GM21619 (cell line): ENCODE measurements around the gene TUBGCP2.

ENCODE experiments used
- ATAC-seq: cut with Tn5 transposase; IDR thresholded peaks from one replicate; pipeline ENCODE4 v1.9.1; 2021; ENCODE audit not compliant: unreplicated experiment

The TUBGCP2 gene

DNA sequence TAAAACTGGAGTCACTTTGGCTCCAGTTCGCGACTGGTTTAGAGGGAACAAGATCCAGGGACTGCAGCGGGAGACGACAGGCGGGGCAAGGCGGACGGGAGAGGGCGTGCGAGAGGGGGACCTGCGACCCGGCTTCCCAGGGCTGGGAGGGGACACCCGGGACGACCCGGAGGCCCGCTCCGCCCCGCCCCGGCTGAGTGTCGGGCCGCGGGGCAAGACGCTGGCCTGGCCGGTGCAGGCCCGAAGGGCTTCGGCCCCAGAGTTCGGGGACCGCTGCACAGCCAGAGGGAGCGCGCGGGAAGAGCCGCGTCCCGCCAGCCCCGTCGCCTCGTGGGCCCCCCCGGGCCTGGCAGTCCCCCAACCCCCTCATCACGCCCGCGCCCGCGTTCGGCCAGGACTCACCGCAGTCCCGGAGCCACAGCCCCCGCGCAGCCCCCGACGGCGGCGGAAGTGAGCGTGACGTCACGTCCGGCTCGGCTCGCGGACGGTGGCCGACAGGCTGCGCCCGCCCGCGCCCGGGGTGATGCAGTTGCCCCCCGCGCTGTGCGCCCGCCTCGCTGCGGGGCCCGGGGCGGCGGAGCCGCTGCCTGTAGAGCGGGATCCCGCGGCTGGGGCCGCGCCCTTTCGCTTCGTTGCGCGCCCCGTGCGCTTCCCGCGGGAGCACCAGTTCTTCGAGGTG lies at the start of gene TUBGCP2, which contains the start of gene ZNF511:
Gene TUBGCP2 (minus strand): TSS at position 452 of the 679 bp plus-strand sequence. CDS start 5,931 bp downstream, outside the sequence.
Gene ZNF511 (plus strand): TSS at position 494 of the 679 bp plus-strand sequence. CDS start 30 bp downstream, at position 524.
- ATAC-seq: peak; percentile 80

GRCh38 chr10:133357285-133358161 lies 48.9 kb upstream of the TUBGCP2 start, which contains the start of gene FUOM:
TSS of gene FUOM (minus strand) at chr10:133358019. CDS start at chr10:133358007, 12 bp downstream.
- peak; percentile 66 for ATAC-seq

GRCh38 chr10:133356549-133357284 lies 48.0 kb upstream of the TUBGCP2 start:
- ATAC-seq: no peak

DNA sequence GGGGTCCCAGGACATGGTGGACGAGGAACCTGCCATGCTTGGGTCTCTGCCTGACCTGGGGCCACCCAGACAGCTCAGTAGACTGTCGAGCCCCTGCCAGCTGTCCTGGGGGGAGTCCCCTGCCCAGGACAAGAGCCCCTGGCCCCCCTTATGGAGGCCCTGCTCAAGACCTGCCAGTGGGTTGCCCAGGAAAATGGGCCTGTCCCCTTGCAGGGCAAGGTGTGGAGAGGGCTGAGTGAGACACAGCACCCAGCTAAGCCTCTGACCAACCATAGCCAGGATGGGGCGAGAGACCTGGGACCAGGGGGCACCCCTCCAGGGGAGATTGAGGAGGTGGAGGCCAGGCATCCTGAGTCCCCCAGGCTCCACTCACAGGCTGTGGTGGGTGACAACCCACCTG lies 47.3 kb upstream of the TUBGCP2 start:
- no peak for ATAC-seq

GRCh38 chr10:133355266-133355665 lies 46.6 kb upstream of the TUBGCP2 start:
- ATAC-seq: no peak

DNA sequence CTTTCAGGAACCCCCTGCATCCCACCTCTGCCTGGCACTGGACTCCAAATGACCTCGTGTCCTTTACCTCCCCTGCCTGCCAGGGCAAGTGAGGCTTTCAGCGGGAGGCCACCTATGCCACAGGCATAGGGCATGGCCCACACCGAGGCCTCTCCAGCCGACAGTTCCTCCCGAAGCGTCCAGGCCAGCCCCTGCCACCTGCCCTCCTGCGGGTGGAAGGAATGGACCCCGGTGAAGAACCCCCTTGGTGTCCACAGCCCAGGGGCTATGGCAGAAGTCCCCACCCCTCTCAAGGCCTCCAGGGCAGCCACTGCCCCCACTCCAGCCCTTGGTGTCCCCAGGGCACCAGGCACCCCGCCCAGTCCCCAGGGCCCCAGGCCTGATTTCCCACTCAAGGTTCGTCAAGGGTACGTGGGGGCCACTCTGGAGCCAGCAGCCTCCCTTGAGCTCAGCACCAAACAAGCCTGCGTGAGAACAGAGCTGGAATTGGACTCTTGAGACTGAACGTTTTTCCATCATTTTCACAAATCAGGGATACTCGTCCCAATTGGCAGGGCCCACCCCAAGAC lies 46.1 kb upstream of the TUBGCP2 start:
- ATAC-seq: no peak

GRCh38 chr10:133353988-133354605 lies 45.4 kb upstream of the TUBGCP2 start:
- no peak for ATAC-seq

DNA sequence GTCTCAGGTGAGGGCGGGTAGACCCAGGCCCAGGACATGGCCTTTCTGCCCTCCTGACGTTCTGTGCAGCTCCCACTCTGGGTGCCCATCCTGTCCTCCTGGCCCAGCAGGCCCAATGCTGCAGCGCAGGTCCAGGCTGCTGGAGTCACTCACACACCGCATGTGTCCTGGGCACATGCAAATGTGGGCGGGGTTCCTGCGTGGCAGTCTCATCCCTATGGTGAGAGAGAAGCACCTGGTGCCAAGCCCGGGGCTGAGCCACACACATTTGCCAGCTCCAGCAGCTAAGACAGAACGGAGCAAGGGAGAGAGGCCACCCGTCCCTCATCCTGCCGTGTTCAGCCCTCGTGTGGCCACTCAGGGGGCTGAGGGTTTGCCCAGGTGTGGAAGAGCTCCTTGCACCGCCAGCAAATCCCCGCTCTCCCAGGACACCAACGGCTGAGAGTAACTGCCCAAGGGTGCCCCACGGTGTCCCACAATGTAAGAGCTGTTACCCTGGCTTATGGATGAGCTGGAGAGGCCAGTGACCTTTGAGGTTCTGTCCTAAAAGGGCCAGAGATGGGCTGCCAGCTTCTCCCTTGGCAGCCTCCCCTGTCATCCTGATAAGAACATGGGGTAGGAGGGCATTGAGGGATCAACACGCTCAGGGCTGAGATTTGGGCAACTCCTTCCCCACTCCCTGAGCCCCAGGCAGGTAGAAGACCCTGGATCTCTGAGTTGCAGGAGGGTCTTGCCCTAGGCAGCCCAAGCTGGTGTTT lies 44.7 kb upstream of the TUBGCP2 start:
- no peak for ATAC-seq

- no peak for ATAC-seq
These were observed 43.0 kb upstream of the TUBGCP2 start for GRCh38 chr10:133351408-133352318.

DNA sequence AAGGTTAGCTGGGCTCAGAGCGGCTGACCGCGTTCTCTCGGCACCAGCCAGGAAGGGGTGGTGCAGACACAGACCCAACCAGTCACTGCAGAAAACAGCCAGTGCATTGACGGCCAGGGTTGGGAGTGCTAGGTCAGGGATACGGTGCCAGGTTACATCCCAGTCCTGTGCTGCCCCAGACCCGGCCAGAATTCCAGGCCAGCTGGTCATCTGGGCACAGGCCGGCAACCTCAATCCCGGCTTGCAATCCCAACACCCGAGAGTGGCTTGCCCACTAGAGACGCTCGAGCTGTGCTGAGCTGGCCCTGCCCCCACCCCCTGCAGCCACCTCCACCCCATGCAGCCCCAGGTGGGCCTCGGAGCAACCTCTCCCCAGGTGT lies 42.3 kb upstream of the TUBGCP2 start:
- ATAC-seq: no peak

DNA sequence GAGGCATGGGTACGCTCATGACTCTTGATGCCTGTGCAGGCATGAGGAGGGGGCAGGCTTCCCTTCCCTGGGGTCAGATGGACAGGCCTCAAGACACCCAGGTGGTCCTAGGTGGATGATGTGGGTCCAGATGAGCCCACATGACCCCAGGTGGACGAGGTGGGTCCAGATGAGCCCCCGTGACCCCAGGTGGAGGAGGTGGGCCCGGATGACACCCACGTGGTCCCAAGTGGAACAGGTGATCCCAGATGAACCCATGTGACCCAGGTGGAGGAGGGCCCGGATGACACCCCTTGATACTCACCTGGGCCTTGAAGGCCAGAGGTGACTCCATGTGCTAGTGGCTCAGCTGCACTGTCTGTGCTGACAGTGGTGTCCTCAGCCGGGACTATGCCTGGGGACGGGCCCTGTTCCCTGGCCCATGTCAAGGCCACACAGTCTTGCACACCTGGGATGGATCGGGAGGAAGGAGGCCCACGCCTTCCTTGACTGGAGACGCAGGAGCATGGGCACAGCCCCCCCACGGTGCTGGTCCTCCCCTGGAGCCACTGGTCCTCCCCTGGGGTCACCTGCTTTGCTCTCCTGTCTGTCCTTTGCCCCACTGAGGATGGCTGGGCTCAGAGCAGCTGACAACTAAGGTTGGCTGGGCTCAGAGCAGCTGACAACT lies 41.7 kb upstream of the TUBGCP2 start:
- ATAC-seq: no peak

GRCh38 chr10:133349577-133350011 lies 40.9 kb upstream of the TUBGCP2 start:
- no peak for ATAC-seq

DNA sequence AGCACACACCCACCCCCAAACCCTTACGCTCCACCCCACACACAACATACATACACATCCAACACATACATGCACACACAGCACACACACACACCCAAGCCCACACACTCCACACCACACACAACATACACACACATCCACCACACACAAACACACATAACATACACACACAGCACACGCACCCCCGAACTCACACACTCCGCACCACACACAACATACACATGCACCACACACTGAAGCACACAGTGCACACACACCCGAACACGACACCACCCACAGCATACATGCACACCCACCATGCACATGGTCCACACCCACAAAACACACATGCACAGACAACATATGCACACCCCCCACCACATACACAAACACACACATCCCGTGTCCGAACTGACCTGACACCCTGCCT lies 40.5 kb upstream of the TUBGCP2 start:
- no peak for ATAC-seq

DNA sequence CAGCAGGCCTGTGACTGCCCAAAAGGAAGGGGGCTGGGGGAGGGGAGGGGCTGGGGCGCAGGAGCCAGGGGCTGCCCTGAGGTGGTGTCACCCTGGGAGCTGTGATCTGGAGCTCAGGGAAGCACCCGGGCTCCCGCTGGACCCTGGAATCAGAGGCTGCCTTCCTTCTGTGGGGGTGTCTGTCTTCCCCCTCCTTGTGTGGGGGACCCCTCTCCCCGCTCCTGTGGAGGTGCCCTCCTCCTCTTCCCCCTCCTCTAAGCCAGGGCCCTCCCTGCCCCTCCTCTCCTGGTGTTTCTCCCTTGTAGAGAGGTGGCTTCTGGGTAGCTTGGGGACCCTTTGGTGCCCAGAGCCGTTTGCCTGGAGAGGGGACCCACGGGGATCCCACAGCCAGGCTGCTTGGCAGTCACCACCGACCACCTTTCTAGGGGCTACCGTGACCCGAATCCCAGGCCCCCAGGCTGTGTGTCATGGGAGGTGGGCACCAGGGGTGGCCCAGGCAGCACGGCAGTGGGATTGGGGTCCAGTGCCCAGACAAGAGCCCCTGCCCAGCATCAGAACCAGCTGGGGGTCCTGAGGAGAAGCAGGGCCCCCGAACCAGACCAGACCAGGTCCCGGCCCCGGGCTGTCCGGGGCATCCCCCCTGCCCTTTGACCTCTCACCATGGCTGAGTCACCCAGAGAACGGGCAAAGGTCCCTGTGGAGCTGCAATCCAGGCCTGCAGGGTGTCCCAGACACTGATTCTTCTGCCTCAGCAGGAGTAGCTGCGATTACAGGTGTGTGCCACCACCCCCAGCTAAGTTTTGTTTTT lies 39.2 kb upstream of the TUBGCP2 start:
- no peak for ATAC-seq

GRCh38 chr10:133346413-133346812 lies 37.7 kb upstream of the TUBGCP2 start:
- ATAC-seq: no peak

DNA sequence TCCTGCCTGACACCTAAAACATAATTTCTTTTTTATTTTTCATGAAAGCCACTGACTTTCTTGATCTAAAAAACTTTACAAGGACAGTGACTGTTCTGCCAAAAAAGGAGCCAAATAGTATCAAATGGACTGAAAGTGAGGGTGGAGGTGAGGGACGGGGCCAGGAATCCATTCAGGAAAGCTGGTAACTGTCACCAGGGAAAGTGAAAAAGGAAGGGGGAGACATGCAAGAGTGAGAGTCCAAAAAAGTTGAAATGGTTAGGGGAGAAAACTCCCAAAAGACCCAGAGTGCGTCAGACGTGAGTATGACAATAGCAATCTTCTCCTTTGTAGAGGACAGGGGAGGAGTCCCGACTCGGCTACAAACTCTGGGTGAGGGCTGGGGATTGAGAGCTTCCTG lies 35.6 kb upstream of the TUBGCP2 start:
- no peak for ATAC-seq

DNA sequence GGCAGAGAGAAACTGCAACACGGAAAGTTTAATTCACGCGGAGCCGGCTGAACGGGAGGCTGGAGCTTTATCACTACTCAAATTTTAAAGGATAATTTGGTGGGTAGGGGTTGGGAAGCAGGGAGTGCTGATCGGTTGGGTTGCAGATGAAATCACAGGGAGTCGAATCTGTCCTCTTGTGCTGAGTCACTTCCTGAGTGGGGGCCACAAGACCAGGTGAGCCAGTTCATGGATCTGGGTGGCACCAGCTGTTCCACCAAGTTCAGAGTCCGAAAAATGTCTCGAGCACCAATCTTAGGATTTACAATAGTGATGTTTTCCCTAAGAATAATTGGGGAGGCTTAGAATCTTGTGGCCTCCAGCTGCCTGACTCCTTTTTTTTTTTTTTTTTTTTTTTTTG lies 34.9 kb upstream of the TUBGCP2 start:
- ATAC-seq: no peak
